HG03108 (cell line): ENCODE data around the gene HSD11B1.

ENCODE experiments used
- ATAC-seq: cut with Tn5 transposase; IDR thresholded peaks from one replicate; pipeline ENCODE4 v1.9.1; 2021; ENCODE audit warnings: moderate library complexity; ENCODE audit not compliant: unreplicated experiment

Gene HSD11B1

GRCh38 chr1:209751627-209752231 lies 47.1 kb downstream of the HSD11B1 start:
- peak; percentile 40 for ATAC-seq

GRCh38 chr1:209752890-209753289 lies 48.2 kb downstream of the HSD11B1 start:
- ATAC-seq = no peak

DNA sequence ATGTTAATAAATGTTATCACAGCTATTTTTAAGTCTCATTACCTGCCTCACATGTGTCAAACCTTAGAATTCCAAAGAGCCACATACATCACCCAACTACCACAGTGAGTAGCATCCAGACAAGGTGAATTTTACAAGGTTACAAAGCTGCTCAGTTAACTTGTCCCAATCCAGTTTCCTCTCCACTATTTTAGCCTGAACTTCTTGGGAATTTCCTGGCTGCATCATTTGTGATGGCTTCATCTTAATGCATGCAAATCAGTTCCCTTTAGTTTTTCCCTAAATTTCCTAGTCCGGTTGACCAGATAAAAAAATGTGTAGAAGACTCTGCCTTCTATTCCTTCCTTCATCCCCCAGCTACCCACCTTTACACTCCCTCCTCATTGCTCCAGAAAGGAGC lies 50.6 kb downstream of the HSD11B1 start:
- no peak for ATAC-seq

DNA sequence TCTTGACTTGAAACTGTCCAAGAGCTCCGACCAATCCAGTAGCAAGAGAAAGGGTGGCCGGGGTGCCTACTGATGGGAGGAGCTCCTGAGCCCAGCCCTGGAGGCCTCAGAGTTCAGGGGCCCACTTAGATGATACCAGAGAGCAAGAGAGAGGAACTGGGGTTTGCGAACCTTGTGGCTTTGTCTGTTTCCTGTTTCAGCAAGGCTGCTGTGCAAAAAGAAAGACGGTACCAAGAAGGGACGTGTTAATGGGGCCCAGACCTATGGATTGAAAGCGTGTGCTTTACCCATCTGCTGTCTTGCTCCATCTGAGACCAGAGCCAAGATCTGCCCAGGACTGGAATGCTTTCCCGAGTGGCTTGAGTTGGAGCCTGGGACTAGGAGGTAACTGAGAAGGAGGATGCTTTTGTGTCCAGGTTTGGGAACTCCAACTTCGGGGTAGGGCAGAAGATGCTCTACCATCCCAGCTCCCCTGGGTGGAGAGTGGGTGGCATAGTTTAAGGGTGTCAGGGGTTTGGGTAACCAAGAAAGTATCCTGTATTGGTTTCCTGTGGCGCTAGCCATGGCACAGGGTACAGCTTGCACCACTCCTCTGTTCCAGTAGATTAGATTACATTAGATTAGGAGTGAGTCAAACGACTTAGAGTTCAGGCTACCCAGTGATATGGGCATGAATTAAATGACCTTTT lies 51.4 kb downstream of the HSD11B1 start, which contains the start of gene TRAF3IP3:
TRAF3IP3 (plus strand) TSS at position 128 of the 689 bp plus-strand sequence. CDS start 3,987 bp downstream, outside the sequence.
- peak; percentile 74 for ATAC-seq

GRCh38 chr1:209756615-209757445 lies 52.2 kb downstream of the HSD11B1 start:
- peak; percentile 28 for ATAC-seq

GRCh38 chr1:209758400-209758799 lies 53.8 kb downstream of the HSD11B1 start:
- ATAC-seq = no peak

- ATAC-seq = no peak
Measured at GRCh38 chr1:209759829-209760359, 55.2 kb downstream of the HSD11B1 start.

DNA sequence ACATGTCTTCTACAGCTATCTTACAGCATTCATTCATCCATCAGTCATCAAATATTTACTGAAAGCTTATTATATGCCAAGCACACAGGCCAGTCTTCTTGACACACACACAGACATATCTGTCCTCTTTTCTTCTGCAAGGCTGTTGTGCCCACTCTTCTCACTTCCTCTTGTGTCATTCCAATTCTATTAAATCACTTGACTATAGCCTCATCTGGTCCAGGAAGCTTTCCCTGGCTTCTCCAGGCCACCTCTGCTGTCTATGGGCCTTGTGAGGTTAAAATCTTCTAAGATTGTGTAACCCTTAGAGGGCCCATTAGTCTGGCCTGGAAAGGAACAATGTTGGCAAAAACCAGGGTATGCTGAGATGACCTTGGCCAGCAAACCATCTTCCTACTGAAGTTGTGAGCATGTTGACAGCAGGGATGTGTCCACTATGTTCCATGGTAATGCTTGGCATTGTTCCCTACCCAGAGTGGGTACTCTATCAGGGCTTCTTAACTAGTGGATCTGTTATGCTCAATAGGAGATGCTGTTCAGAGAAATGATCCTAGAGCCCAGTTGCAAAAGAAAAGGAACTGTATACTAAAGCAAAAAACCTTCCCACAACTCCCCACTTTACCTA lies 56.5 kb downstream of the HSD11B1 start:
- ATAC-seq = no peak

DNA sequence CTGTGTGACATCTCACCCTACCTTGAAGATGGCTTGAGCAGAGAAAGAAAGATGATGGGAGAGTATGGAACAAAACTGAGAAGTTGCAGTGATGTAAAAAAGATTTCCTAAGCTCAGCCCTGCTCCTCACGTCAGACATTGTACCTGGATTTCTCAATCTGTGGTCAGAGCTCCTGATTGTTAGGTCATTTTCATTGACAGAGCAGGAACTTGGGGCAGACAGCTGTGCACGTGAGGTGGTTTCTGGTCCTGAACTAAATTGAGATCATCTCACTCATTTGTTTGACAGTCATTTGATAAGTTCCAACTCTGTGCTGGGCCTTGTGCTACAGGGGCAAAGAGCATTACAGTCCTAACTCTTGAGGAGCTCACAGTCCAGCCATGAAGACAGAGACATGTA lies 61.4 kb downstream of the HSD11B1 start:
- no peak for ATAC-seq

DNA sequence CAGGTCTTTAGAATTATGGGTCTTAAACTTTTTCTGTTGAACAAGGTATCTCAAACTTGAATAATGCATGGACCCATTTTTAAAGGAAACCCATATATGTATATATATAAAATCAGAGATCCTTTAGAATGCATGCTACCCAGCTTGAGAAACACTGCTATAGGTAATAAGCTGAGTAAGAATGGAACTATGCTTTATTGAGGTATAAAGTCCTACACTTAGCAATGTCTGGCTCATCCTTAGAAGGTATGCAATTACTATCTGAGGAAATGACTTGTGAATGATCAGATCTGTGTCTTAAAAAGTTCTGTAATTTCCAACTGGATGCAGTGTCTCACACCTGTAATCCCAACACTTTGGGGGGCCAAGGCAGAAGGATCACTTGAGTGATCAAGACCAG lies 62.5 kb downstream of the HSD11B1 start:
- ATAC-seq = no peak

GRCh38 chr1:209767706-209768105 lies 63.1 kb downstream of the HSD11B1 start:
- no peak for ATAC-seq

DNA sequence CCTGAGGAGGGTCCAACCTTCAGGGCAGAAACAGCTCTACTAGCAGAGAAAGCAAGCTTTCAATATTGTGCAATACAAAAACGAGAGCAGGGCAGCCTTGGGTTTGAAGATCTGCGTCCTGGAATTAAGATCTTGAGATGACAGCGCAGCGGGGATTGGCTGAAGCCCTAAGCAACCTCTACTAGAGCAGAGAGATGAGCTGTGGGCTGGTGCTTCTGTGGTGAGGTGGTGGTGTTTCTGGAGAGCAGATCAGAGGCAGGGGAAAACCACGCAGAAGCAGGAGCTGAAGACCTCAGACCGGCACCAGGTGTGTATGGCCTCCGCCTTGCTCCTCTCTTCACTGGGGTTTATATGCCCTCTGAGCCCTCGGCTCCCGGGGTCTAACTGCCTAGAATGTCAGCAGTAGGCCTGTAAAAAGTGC lies 63.7 kb downstream of the HSD11B1 start:
- ATAC-seq = peak; percentile 82

GRCh38 chr1:209769171-209769904 lies 64.7 kb downstream of the HSD11B1 start:
- peak; percentile 89 for ATAC-seq

DNA sequence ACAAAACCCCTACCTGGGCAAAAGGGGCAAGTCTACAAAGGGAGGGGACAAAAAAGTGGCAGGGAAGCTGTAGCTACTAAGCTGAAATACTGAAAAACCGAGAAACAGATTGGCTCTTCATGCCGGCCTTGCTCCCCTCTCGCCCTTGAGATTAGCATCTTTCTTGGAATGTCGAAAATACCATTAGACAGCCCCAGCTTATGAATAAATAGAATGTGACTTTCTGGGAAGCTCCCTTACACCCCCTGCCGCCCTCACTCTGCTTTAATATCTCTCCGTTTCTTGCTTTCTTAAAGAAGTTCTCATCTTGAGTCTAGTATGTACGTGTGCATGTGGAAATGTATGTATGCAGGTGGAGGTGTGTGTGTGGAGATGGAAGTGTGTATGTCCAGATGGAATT lies 65.3 kb downstream of the HSD11B1 start:
- no peak for ATAC-seq

GRCh38 chr1:209770636-209771415 lies 66.2 kb downstream of the HSD11B1 start:
- no peak for ATAC-seq

DNA sequence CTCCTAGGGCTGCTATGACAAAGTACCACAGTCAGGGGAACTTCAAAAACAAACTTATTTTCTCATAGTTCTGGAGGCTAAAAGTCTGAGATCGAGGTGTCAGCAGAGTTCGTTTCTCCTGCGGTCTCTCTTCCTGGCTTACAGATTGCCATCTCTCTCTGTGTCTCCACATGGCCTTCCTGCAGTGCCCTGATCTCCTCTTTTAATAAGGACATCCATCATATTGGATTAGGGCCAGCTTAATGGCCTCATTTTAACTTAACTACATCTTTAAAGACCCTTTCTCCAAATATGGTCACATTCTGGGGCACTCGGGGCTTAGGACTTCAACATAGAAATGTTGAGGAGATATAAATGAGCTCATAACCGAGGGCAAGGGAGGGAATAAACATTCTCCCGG lies 67.5 kb downstream of the HSD11B1 start:
- ATAC-seq = no peak

GRCh38 chr1:209774592-209774991 lies 69.9 kb downstream of the HSD11B1 start:
- peak; percentile 66 for ATAC-seq

DNA sequence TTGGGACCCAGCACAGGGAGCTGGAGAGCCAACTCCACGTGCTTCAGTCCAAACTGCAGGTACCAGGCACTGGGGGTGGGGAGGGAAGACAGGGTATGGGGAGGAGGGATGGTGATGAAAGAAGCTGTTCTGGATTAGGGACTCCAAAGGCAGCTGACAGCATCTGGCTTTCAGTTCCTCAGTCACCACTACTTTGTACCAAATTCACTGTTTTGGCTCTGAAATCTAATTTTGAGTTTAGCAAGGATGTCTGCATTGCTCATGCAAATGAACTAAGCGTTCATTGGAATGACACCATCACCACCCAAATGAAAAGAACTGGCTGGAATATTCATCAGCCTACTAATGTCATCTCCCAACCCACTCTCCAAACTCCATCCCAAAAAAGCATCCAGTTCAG lies 71.0 kb downstream of the HSD11B1 start:
- no peak for ATAC-seq

DNA sequence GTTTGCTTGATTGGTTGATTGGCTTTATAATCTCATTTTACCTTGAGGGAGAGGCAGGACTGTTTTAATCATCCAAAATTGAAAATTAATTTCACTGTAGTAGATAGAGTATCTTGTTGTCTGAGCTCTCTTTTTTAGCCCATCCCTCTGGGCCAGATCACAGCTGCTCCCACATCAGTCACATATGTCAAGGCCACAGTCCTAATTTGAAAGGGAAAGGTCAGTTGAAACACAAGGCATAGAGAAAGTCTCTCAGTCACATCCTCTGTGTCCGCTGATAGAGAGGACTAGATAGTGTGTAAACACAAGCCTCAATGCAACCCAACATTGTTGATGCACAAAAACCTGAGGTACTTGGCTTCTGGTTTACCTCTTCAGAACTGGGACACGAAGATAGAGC lies 72.9 kb downstream of the HSD11B1 start:
- ATAC-seq = no peak

DNA sequence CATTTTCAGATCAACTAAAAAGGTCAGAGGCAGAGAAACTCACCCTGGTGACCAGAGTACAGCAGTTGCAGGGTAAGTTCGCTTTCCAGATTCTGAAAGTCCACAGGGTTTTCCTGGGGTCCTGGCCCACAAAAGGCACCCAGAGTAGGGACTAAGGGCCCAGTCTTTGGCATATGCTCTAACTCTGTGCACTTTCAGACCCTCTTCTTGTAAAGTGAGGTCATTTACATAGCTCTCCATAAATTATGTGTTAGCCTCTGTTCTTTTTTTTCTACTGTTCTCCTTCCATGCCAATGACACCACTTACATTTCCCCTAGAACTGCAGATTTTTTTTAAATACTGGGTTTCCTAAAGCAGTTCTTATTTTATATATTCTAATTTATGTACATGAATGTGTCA lies 73.5 kb downstream of the HSD11B1 start:
- no peak for ATAC-seq
